NB4 (cell line): Measurements from ENCODE around the gene RCE1.

Experiments used
- MYC ChIP-seq: IDR thresholded peaks from 2 replicates; pipeline ENCODE4 v1.6.1; 2011; ENCODE audit warnings: low read depth, low read length
- POLR2A ChIP-seq: IDR thresholded peaks from 2 replicates; pipeline ENCODE4 v1.6.1; 2011; ENCODE audit warnings: mild to moderate bottlenecking; ENCODE audit not compliant: insufficient read length; ENCODE audit errors: extremely low read depth
- TF ChIP-seq, protein P1 (sequence below): IDR thresholded peaks from one replicate; pipeline ENCODE4 v1.5.1; 2012; ENCODE audit warnings: low read depth, low read length
- TF ChIP-seq, protein P2 (sequence below): IDR thresholded peaks from 2 replicates; pipeline ENCODE4 v1.6.1; 2011; ENCODE audit warnings: low read depth, low read length

DNA sequence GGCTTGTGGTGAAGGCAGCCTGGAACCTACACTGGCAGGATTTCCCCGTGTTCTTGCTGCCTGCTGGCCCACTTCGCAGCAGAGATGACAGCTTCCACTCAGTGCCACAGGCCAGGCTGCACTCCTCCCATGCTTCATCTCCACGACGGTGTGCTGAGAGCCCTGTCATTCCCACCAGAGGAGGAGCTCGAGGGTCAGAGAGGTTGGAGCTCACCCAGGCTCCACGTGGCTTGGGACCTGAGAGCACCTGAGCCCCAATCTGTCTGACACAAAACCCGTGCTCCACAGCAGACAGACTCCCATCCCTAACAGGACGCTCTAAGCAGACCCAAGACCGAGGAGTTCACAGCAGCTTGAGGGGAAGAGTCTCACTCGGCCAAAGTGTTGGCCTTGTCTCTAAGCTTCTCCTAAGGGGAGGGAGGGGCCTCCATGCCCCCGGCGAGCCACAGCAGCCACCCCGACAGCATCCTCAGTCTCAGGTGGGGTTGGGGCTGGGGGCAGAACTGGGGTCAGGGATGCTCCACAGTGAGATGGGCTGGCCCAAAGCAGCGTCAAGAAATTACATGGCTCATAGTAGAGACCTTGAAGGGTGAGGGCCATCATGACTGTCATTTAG lies 24.3 kb downstream of the RCE1 start:
- TF ChIP-seq, protein P1, sequence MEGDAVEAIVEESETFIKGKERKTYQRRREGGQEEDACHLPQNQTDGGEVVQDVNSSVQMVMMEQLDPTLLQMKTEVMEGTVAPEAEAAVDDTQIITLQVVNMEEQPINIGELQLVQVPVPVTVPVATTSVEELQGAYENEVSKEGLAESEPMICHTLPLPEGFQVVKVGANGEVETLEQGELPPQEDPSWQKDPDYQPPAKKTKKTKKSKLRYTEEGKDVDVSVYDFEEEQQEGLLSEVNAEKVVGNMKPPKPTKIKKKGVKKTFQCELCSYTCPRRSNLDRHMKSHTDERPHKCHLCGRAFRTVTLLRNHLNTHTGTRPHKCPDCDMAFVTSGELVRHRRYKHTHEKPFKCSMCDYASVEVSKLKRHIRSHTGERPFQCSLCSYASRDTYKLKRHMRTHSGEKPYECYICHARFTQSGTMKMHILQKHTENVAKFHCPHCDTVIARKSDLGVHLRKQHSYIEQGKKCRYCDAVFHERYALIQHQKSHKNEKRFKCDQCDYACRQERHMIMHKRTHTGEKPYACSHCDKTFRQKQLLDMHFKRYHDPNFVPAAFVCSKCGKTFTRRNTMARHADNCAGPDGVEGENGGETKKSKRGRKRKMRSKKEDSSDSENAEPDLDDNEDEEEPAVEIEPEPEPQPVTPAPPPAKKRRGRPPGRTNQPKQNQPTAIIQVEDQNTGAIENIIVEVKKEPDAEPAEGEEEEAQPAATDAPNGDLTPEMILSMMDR, result no peak
- TF ChIP-seq POLR2A (no peak), MYC (no peak)
- TF ChIP-seq, protein P2, sequence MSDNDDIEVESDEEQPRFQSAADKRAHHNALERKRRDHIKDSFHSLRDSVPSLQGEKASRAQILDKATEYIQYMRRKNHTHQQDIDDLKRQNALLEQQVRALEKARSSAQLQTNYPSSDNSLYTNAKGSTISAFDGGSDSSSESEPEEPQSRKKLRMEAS, result 0 out of 2 replicates have a peak, but pooled peaks have one; percentile 5
